T-helper 22 cell (primary cell): ENCODE data around the gene INKA1.
A peak's percentile ranks its signal among the peaks of the same experiment; 100 is the strongest.

Experiments
- DNase-seq: peaks from one replicate; pipeline ENCODE4 v3.0.0-alpha.2; 2020; ENCODE audit warnings: low read depth

INKA1 gene

GRCh38 chr3:49786357-49787181 is 16.5 kb upstream of the INKA1 start, which contains the start of gene IP6K1:
Gene IP6K1 (minus strand): TSS chr3:49786542. CDS start chr3:49748040, 38,502 bp downstream.
- DNase-seq = peak; percentile 100

- DNase-seq = no peak
Measured at GRCh38 chr3:49787182-49787464, 15.9 kb upstream of the INKA1 start.

- DNase-seq = no peak
Measured at GRCh38 chr3:49787536-49787935, 15.5 kb upstream of the INKA1 start.

GRCh38 chr3:49788056-49788455 is 15.0 kb upstream of the INKA1 start:
- DNase-seq = no peak

- no peak for DNase-seq
Measured at GRCh38 chr3:49790626-49791411, 12.2 kb upstream of the INKA1 start.

- no peak for DNase-seq
Measured at GRCh38 chr3:49791571-49791970, 11.5 kb upstream of the INKA1 start.

- no peak for DNase-seq
Measured at GRCh38 chr3:49792371-49793150, 10.5 kb upstream of the INKA1 start.

- no peak for DNase-seq
Measured at GRCh38 chr3:49793486-49794085, 9.5 kb upstream of the INKA1 start.

- DNase-seq = no peak
Measured at GRCh38 chr3:49794431-49794830, 8.6 kb upstream of the INKA1 start.

- DNase-seq = no peak
Measured at GRCh38 chr3:49794926-49795905, 7.8 kb upstream of the INKA1 start.

GRCh38 chr3:49799105-49799504 is 4.0 kb upstream of the INKA1 start:
- no peak for DNase-seq

GRCh38 chr3:49799761-49800160 is 3.3 kb upstream of the INKA1 start, which contains the start of gene CDHR4:
Gene CDHR4 (minus strand): TSS chr3:49799873. CDS start chr3:49799812, 61 bp downstream.
- DNase-seq = no peak

- no peak for DNase-seq
Measured at GRCh38 chr3:49801160-49801559, 1.9 kb upstream of the INKA1 start.

- peak; percentile 52 for DNase-seq
Measured at GRCh38 chr3:49803465-49804140, 542 bp downstream of the INKA1 start.

GRCh38 chr3:49804141-49805041 is 1.3 kb downstream of the INKA1 start:
- DNase-seq = no peak

- DNase-seq = no peak
Measured at GRCh38 chr3:49805367-49805782, 2.3 kb downstream of the INKA1 start.

GRCh38 chr3:49805897-49806701 is 3.0 kb downstream of the INKA1 start:
- no peak for DNase-seq

- DNase-seq = no peak
Measured at GRCh38 chr3:49806850-49807249, 3.8 kb downstream of the INKA1 start.
